ENCODE results near the gene PCSK6.

DNA sequence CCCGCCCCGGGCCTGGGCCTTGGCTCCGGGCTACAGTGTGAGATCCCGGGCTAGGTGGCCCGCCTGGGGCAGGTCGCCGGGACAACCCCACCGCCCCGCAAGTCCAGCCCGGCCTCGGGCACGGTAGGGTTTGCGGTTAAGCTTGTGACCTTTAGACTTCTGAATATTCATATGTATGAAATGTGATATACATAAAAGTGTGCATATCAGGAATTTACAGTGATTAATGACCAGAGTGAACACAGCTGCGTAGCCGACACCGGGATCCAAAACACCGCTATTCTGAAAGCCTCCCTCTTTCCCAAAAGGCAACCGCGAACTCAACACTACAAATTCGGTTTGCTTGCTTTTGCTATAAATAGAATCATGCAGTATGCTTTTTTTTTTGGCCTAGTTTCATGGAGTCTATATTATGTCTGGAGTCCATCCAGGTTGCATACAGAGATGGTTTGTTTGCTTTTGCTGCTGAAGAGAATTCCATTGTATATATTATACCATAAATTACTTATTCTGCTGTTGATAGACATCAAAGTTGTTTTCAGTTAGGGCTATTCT lies 193.8 kb downstream of the PCSK6 start:
- TF ChIP-seq POLR2A (IDR thresholded peaks at IDR 0.05; ENCODE audit: low read length) (peak; percentile 17), GATA1 (IDR thresholded peaks at IDR 0.05; ENCODE audit: low read depth, low read length) (no peak)

Data from erythroblast (primary cell).